GM12878 (cell line): Measurements from ENCODE around the gene CBR3. TPM values are rescaled to one million over a fixed set of nuclear protein-coding genes. Genes with fewer than 3 reads are reported as not detected.
A peak's percentile ranks its signal among the peaks of the same experiment; 100 is the strongest.

Source experiments
- BCL11A ChIP-seq: IDR thresholded peaks from 2 replicates; pipeline ENCODE4 v1.6.1; 2011; ENCODE audit warnings: low read depth, low read length
- BHLHE40 ChIP-seq, 2 experiments: fragments of 450-650 bp in 1 of 2; IDR thresholded peaks; 2 replicates each; pipeline ENCODE4 v1.6.1; 2011 to 2017; ENCODE audit warnings: low read depth in 2 of 2, borderline replicate concordance in 1 of 2, improper control_type of control experiment in 1 of 2, low read length in 1 of 2, mild to moderate bottlenecking in 1 of 2
- BMI1 ChIP-seq: fragments of 450-650 bp; IDR thresholded peaks from 2 replicates; pipeline ENCODE4 v1.6.1; 2016; ENCODE audit warnings: mild to moderate bottlenecking, moderate library complexity, borderline replicate concordance
- BRCA1 ChIP-seq: IDR thresholded peaks from 2 replicates; pipeline ENCODE4 v1.6.1; 2011; ENCODE audit warnings: low read depth, low read length, improper control_type of control experiment
- EP300 ChIP-seq, 2 experiments: fragments of 150-350 bp in 1 of 2; IDR thresholded peaks; 2 replicates each; pipeline ENCODE4 v1.6.1; 2011 to 2012; ENCODE audit warnings: low read depth in 2 of 2, low read length in 2 of 2, borderline replicate concordance in 1 of 2, improper control_type of control experiment in 1 of 2, inconsistent platforms in 1 of 2; ENCODE audit not compliant: control insufficient read depth in 1 of 2
- ESRRA ChIP-seq: IDR thresholded peaks from 2 replicates; pipeline ENCODE4 v1.6.1; 2012; ENCODE audit warnings: mild to moderate bottlenecking, low read length, improper control_type of control experiment
- IKZF1 ChIP-seq: fragments of 450-650 bp; conservative IDR thresholded peaks from 2 replicates; pipeline ENCODE4 v1.6.1; 2017; ENCODE audit warnings: antibody characterized with exemption, mild to moderate bottlenecking
- MEF2B ChIP-seq: fragments of 450-650 bp; IDR thresholded peaks from 2 replicates; pipeline ENCODE4 v1.6.1; 2018; ENCODE audit warnings: mild to moderate bottlenecking, moderate library complexity; ENCODE audit not compliant: partially characterized antibody, poor library complexity, severe bottlenecking
- NBN ChIP-seq: fragments of 450-650 bp; IDR thresholded peaks from 2 replicates; pipeline ENCODE4 v1.6.1; 2016
- NFYB ChIP-seq: IDR thresholded peaks from 2 replicates; pipeline ENCODE4 v1.6.1; 2011; ENCODE audit warnings: low read depth, mild to moderate bottlenecking, low read length, improper control_type of control experiment, moderate library complexity; ENCODE audit not compliant: insufficient read depth
- NR2F1 ChIP-seq: fragments of 450-650 bp; conservative IDR thresholded peaks from 2 replicates; pipeline ENCODE4 v1.6.1; 2017; ENCODE audit warnings: mild to moderate bottlenecking
- PAX5 ChIP-seq: IDR thresholded peaks from 2 replicates; pipeline ENCODE4 v1.6.1; 2011; ENCODE audit warnings: low read depth, low read length, borderline replicate concordance
- POLR2AphosphoS2 ChIP-seq: IDR thresholded peaks from 2 replicates; pipeline ENCODE4 v1.6.1; 2011; ENCODE audit warnings: low read depth, mild to moderate bottlenecking, low read length, improper control_type of control experiment, moderate library complexity
- POU2F2 ChIP-seq: IDR thresholded peaks from 3 replicates; pipeline ENCODE4 v1.6.1; 2011; ENCODE audit warnings: low read depth, mild to moderate bottlenecking, low read length, borderline replicate concordance
- RAD51 ChIP-seq: fragments of 450-650 bp; IDR thresholded peaks from 2 replicates; pipeline ENCODE4 v1.6.1; 2016; ENCODE audit warnings: moderate library complexity, mild to moderate bottlenecking, inconsistent platforms
- RCOR1 ChIP-seq: conservative IDR thresholded peaks from 2 replicates; pipeline ENCODE4 v1.6.1; 2012; ENCODE audit warnings: low read depth, low read length, improper control_type of control experiment
- RELB ChIP-seq: fragments of 450-650 bp; IDR thresholded peaks from 2 replicates; pipeline ENCODE4 v1.6.1; 2017; ENCODE audit warnings: low read depth, mild to moderate bottlenecking, moderate library complexity
- SUZ12 ChIP-seq: fragments of 200-600 bp; sonication (generic); IDR thresholded peaks from one replicate; pipeline ENCODE4 v1.6.1; 2018; ENCODE audit warnings: antibody characterized with exemption, mild to moderate bottlenecking; ENCODE audit not compliant: unreplicated experiment
- YY1 ChIP-seq: IDR thresholded peaks from 2 replicates; pipeline ENCODE4 v1.6.1; 2011; ENCODE audit warnings: low read depth, mild to moderate bottlenecking, low read length
- ZNF24 ChIP-seq: fragments of 450-650 bp; IDR thresholded peaks from 2 replicates; pipeline ENCODE4 v1.6.1; 2017; ENCODE audit warnings: antibody characterized with exemption, mild to moderate bottlenecking
- polyA plus RNA-seq, 11 experiments: library from polyadenylated mRNA; depleted of rRNA in 4 of 11; unstranded in 6 of 11; stranded (reverse) in 5 of 11; fragments of >200 nt; fragmentation: Nextera tagmentation in 4 of 11; fragmentation: Illumina TruSeq in 1 of 11; extraction: Ambion mirVana in 4 of 11; extraction: Trizol in 1 of 11; gene quantifications; 1 replicate in 1 of 11; 2 replicates in 10 of 11; pipeline versions ENCODE4 v1.2.1 to v1.2.3, GENCODE V29; 2011 to 2016; ENCODE audit warnings: inconsistent platforms in 2 of 11, missing spikeins in 2 of 11, low read depth in 1 of 11
- total RNA-seq, 4 experiments: library from RNA; depleted of rRNA in 3 of 4; stranded (reverse); fragments of >200 nt in 3 of 4; fragmentation: Illumina TruSeq in 1 of 4; extraction: Trizol in 1 of 4; gene quantifications; 2 replicates each; pipeline versions ENCODE4 v1.2.1 to v1.2.3, GENCODE V29; 2013 to 2021
- TF ChIP-seq, protein P1 (sequence below): fragments of 450-650 bp; IDR thresholded peaks from 2 replicates; pipeline ENCODE4 v1.6.1; 2016; ENCODE audit warnings: mild to moderate bottlenecking, moderate library complexity, borderline replicate concordance
- TF ChIP-seq, protein P2 (sequence below): IDR thresholded peaks from 2 replicates; pipeline ENCODE4 v1.6.1; 2011; ENCODE audit warnings: low read depth, mild to moderate bottlenecking, low read length, moderate library complexity, borderline replicate concordance; ENCODE audit errors: extremely low read depth
- TF ChIP-seq, protein P3 (sequence below): fragments of 450-650 bp; IDR thresholded peaks from 2 replicates; pipeline ENCODE4 v1.6.1; 2016; ENCODE audit warnings: mild to moderate bottlenecking

CBR3 gene
- total and polyA plus RNA-seq, 10 of the 15 experiments (the other 5 are each of a cell fraction or from before 2014, with no cell fraction given), result 0.48 to 17.2 (median 11.2) TPM

- TF ChIP-seq, protein P1, sequence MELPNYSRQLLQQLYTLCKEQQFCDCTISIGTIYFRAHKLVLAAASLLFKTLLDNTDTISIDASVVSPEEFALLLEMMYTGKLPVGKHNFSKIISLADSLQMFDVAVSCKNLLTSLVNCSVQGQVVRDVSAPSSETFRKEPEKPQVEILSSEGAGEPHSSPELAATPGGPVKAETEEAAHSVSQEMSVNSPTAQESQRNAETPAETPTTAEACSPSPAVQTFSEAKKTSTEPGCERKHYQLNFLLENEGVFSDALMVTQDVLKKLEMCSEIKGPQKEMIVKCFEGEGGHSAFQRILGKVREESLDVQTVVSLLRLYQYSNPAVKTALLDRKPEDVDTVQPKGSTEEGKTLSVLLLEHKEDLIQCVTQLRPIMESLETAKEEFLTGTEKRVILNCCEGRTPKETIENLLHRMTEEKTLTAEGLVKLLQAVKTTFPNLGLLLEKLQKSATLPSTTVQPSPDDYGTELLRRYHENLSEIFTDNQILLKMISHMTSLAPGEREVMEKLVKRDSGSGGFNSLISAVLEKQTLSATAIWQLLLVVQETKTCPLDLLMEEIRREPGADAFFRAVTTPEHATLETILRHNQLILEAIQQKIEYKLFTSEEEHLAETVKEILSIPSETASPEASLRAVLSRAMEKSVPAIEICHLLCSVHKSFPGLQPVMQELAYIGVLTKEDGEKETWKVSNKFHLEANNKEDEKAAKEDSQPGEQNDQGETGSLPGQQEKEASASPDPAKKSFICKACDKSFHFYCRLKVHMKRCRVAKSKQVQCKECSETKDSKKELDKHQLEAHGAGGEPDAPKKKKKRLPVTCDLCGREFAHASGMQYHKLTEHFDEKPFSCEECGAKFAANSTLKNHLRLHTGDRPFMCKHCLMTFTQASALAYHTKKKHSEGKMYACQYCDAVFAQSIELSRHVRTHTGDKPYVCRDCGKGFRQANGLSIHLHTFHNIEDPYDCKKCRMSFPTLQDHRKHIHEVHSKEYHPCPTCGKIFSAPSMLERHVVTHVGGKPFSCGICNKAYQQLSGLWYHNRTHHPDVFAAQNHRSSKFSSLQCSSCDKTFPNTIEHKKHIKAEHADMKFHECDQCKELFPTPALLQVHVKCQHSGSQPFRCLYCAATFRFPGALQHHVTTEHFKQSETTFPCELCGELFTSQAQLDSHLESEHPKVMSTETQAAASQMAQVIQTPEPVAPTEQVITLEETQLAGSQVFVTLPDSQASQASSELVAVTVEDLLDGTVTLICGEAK, result no peak
- TF ChIP-seq BRCA1 (no peak), NR2F1 (peak; percentile 67), RAD51 (peak; percentile 38; the same call in 1 of the 2 replicates), PAX5 (no peak), NFYB (no peak), MEF2B (peak; percentile 86), POLR2AphosphoS2 (no peak), BHLHE40 (IDR thresholded peaks at IDR 0.05; ENCODE audit: borderline replicate concordance in 1 of 2, low read depth in 2 of 2, low read length in 1 of 2) (peak in 1 of 2 experiments; percentile 13; a peak in 1 of 4 replicates), ZNF24 (0 out of 2 replicates have a peak, but pooled peaks have one; percentile 18), YY1 (no peak), SUZ12 (no peak), RCOR1 (no peak), BCL11A (peak; percentile 73; the same call in 1 of the 2 replicates), RELB (no peak; the same call in 1 of the 2 replicates), IKZF1 (peak; percentile 47; the same call in 1 of the 2 replicates), EP300 (IDR thresholded peaks at IDR 0.05; ENCODE audit: borderline replicate concordance in 1 of 2, control insufficient read depth in 1 of 2, low read depth in 2 of 2, low read length in 2 of 2) (peak; percentile 7 to 26; a peak in 1 of 4 replicates), NBN (peak; percentile 57; the same call in 1 of the 2 replicates), POU2F2 (no peak), ESRRA (no peak), BMI1 (0 out of 2 replicates have a peak, but pooled peaks have one; percentile 52)
- TF ChIP-seq, protein P2, sequence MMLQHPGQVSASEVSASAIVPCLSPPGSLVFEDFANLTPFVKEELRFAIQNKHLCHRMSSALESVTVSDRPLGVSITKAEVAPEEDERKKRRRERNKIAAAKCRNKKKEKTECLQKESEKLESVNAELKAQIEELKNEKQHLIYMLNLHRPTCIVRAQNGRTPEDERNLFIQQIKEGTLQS, result no peak
- TF ChIP-seq, protein P3, sequence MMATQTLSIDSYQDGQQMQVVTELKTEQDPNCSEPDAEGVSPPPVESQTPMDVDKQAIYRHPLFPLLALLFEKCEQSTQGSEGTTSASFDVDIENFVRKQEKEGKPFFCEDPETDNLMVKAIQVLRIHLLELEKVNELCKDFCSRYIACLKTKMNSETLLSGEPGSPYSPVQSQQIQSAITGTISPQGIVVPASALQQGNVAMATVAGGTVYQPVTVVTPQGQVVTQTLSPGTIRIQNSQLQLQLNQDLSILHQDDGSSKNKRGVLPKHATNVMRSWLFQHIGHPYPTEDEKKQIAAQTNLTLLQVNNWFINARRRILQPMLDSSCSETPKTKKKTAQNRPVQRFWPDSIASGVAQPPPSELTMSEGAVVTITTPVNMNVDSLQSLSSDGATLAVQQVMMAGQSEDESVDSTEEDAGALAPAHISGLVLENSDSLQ, result peak; percentile 82
These were observed 33.8 kb upstream of the CBR3 start (continued) for GRCh38 chr21:36100971-36101641.
